ENCODE measurements around the gene ABI1. TPM values are rescaled to one million over a fixed set of nuclear protein-coding genes. Genes with fewer than 3 reads are reported as not detected.

ABI1 gene
- total and polyA plus RNA-seq, 3 donors from 2014 or later = 34.6 to 67.6 (median 48.0) TPM

- Histone ChIP-seq H3K9me3 (no peaks in the 10 kb centered on the region), H3K36me3 (ENCODE audit: low read depth, missing control alignments) (no peaks in the 10 kb centered on the region), H3K4me1 (no peaks in the 10 kb centered on the region), H3K4me3 (no peak overlapping the region), H3K27ac (no peak overlapping the region), H3K27me3 (no peaks in the 10 kb centered on the region)
- DNase-seq = no peak
- intact Hi-C loops (cut with DNase I; ENCODE audit: low total_unique reads) = no loop called here
- no peak for TF ChIP-seq CTCF (IDR thresholded peaks at IDR 0.05)
- 85 to 86% methylated on average over 5 of the region's 5 CpGs for WGBS, 2 donors
These were observed 114.7 kb downstream of the ABI1 start for GRCh38 chr10:26746061-26746460.

DNA sequence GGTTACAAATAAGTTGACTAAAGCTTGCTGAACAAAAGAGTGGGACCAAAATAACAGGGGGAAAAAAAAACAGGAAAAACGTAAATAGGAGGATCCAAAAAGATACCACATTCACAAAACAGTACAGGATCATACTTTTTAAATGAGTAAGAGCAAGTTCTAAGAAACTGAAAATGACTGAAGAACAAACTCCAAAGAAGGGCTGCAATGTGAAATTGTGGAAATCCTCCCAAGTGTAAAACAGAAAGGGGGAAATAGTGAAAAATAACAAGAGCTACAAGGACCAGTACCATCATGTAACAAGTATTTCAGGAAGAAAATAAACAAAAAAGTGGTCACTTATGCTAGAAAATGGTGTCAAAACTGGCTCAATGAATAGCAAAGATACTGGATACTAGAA, 116.9 kb downstream of the ABI1 start:
- no peaks in the 10 kb centered on the region for H3K9me3 ChIP-seq
- no peaks in the 10 kb centered on the region for H3K4me1 ChIP-seq
- H3K27ac ChIP-seq = no peak overlapping the region
- DNase-seq = no peak
- no peaks in the 10 kb centered on the region for H3K36me3 ChIP-seq (ENCODE audit: low read depth, missing control alignments)
- TF ChIP-seq CTCF (IDR thresholded peaks at IDR 0.05) (no peak), POLR2A (IDR thresholded peaks at IDR 0.05) (no peak)
- WGBS, 2 donors = 61 to 70% methylated on average over 1 of the region's 1 CpG
- no peak overlapping the region for H3K4me3 ChIP-seq
- no peaks in the 10 kb centered on the region for H3K27me3 ChIP-seq
- intact Hi-C loops (cut with DNase I; ENCODE audit: low total_unique reads) = no loop called here

DNA sequence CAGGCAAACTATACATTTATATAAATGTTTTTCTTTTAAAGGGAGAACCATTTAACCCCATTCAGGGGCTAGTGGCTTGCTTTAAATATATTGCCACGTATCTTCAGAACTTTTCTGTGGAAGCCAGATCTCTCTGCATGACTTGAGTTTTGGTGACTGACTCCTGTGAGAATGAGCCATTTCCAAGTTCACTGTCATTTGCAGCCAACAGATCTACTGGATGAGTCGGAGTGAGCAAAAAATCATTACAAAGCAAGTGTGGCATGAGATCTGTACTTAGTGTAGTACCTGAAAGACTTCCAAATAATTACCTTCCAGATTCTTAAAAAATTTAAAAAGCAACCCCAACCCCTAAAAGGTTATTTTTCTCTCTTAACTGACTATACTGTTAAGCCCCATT, 117.7 kb downstream of the ABI1 start:
- TF ChIP-seq CTCF (IDR thresholded peaks at IDR 0.05) (no peak), POLR2A (IDR thresholded peaks at IDR 0.05) (no peak)
- Histone ChIP-seq H3K4me1 (no peaks in the 10 kb centered on the region), H3K27me3 (no peaks in the 10 kb centered on the region), H3K4me3 (no peak overlapping the region), H3K9me3 (no peaks in the 10 kb centered on the region), H3K36me3 (ENCODE audit: low read depth, missing control alignments) (no peaks in the 10 kb centered on the region), H3K27ac (no peak overlapping the region)
- WGBS, 2 donors = 92 to 94% methylated on average over 2 of the region's 2 CpGs
- intact Hi-C loops (cut with DNase I; ENCODE audit: low total_unique reads) = no loop called here
- no peak for DNase-seq

DNA sequence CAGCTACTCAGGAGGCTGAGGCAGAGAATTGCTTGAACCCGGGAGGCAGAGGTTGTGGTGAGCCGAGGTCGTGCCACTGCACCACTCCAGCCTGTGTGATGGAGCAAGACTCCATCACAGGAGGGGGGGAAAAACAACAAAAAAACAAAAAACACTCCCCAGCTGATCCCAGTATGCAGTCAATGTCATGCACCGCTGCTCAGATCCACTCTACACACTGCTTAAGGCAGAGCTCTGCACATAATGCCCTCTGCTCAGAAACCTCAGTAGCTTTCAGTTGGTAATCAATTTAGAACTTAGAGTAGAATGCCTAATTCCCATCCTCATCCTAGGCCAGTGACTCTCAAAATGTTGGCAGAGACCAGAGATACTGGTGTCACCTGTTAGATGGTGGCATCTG, 119.4 kb downstream of the ABI1 start:
- H3K9me3 ChIP-seq = no peaks in the 10 kb centered on the region
- H3K27ac ChIP-seq = no peak overlapping the region
- 94 to 95% methylated on average over 4 of the region's 4 CpGs for WGBS, 2 donors
- no peak overlapping the region for H3K4me3 ChIP-seq
- H3K4me1 ChIP-seq = no peaks in the 10 kb centered on the region
- no peak for DNase-seq
- no peaks in the 10 kb centered on the region for H3K27me3 ChIP-seq
- TF ChIP-seq POLR2A (IDR thresholded peaks at IDR 0.05) (no peak), CTCF (IDR thresholded peaks at IDR 0.05) (no peak)
- H3K36me3 ChIP-seq (ENCODE audit: low read depth, missing control alignments) = no peaks in the 10 kb centered on the region
- intact Hi-C loops (cut with DNase I; ENCODE audit: low total_unique reads) = no loop called here

GRCh38 chr10:26739071-26739631, 121.6 kb downstream of the ABI1 start:
- Histone ChIP-seq H3K27me3 (no peaks in the 10 kb centered on the region), H3K4me1 (no peaks in the 10 kb centered on the region), H3K4me3 (no peak overlapping the region), H3K27ac (no peak overlapping the region), H3K36me3 (ENCODE audit: low read depth, missing control alignments) (no peaks in the 10 kb centered on the region), H3K9me3 (no peaks in the 10 kb centered on the region)
- WGBS, 2 donors = 78 to 80% methylated on average over 6 of the region's 6 CpGs
- no peak for DNase-seq
- no peak for TF ChIP-seq POLR2A (IDR thresholded peaks at IDR 0.05)
- no peak for TF ChIP-seq CTCF (IDR thresholded peaks at IDR 0.05)
- intact Hi-C loops (cut with DNase I; ENCODE audit: low total_unique reads) = no loop called here

Data from testis (tissue), 3 donors.